Pancreas (tissue), 10 donors: ENCODE results near the gene FRMD4A. TPM values are rescaled to one million over a fixed set of nuclear protein-coding genes. Genes with fewer than 3 reads are reported as not detected.

Experiments
- ATAC-seq, 4 donors: fragments of 200-7000 bp; cut with Tn5 transposase; one replicate each; pipeline versions ENCODE4 v1.8.0 to v1.9.1; 2020; ENCODE audit warnings: mild to moderate bottlenecking in 4 of 4, moderate library complexity in 4 of 4
- DNase-seq, 6 donors: peaks; one replicate each; pipeline ENCODE4 v3.0.0-alpha.2; 2020
- FAIRE-seq: peaks from 2 replicates; lab custom pipeline; 2012; peaks lifted over from hg19 to GRCh38; lab: Jason Lieb, UNC
- H3K27ac ChIP-seq, 4 donors: fragments of 200-600 bp; sonication (generic); 1 replicate in 3 of 4; 2 replicates in 1 of 4; pipeline versions ENCODE4 v1.5.0 to v1.8.0; 2020
- H3K27me3 ChIP-seq, 4 donors: fragments of 200-600 bp; one replicate each; pipeline ENCODE4 v1.8.0; 2021
- H3K36me3 ChIP-seq, 3 donors: fragments of 200-600 bp; sonication (generic) in 1 of 3; one replicate each; pipeline versions ENCODE4 v1.5.0 to v1.8.0; 2020 to 2021
- H3K4me1 ChIP-seq, 3 donors: fragments of 200-600 bp; one replicate each; pipeline ENCODE4 v1.8.0; 2021
- H3K4me3 ChIP-seq, 4 donors: fragments of 200-600 bp; sonication (generic) in 2 of 4; one replicate each; pipeline versions ENCODE4 v1.5.0 to v1.8.0; 2020 to 2021
- H3K9me3 ChIP-seq, 4 donors: fragments of 200-600 bp; one replicate each; pipeline ENCODE4 v1.8.0; 2021
- CTCF ChIP-seq, 4 donors: fragments of 200-600 bp; sonication (generic) in 3 of 4; IDR thresholded peaks; one replicate each; pipeline versions ENCODE4 v1.5.0 to v1.8.0; 2021; ENCODE audit warnings: antibody characterized with exemption in 4 of 4
- WGBS, 2 donors: extraction: QIAGEN DNeasy Blood & Tissue Kit; methylation state at CpG; one replicate each; pipeline ENCODE4 v1.1.7; 2013; 5-methylcytosine and 5-hydroxymethylcytosine counted together
- intact Hi-C, 3 donors: fragments of 100-400 bp; cut with DNase I; formaldehyde crosslinking; loops; one replicate each; pipeline versions ENCODE4 v1.11.1 to v1.14.2; 2022
- polyA plus RNA-seq, 2 donors: library from polyadenylated mRNA; stranded (reverse); fragments of 200-250 nt; gene quantifications; one replicate each; pipeline ENCODE4 v1.2.3, GENCODE V29; 2013
- total RNA-seq, 6 donors: library from RNA; stranded (reverse); fragmentation: NEBNext Ultra II Directional in 4 of 6; extraction: Animal tissue kit (Norgen Biotek cat#: 25700) in 4 of 6; gene quantifications; one replicate each; pipeline versions ENCODE4 v1.2.1 to v1.2.4, GENCODE V29; 2021 to 2023
- donor health status: healthy with polysubstance abuse.
- donor health status: DM: no; HTN: no; CAD: no; lungs with moderate emphysema.
- donor health status: DM: no; HTN: no; CAD: no.
- donor health status: control.
- donor health status: control.
- donor health status: Bipolar disorder and iron deficiency.
- donor health status: DM: yes; HTN: yes; CAD: no.
- donor health status: DM: no; HTN: no; CAD: no.
- donor health status: DM: no; HTN: no; CAD: no.
- donor health status: DM: yes; HTN: yes; CAD: no.

The FRMD4A gene
- total and polyA plus RNA-seq, 8 donors: 13.5 to 27.5 (median 18.7) TPM

- intact Hi-C loops: no loop called here
- H3K4me3 ChIP-seq: peak overlapping the region in 2 of 4 donors; percentile 18 to 21
- H3K27me3 ChIP-seq: no peaks in the 10 kb centered on the region
- ATAC-seq (peak; percentile 87 to 95 (median 92)), DNase-seq (peak in 3 of 6 donors; percentile 33 to 58 (median 47)), FAIRE-seq (no peak)
- H3K4me1 ChIP-seq: peaks cover 0 to 10% (median 0%) of the 10 kb centered on the region in 3 donors
- no peak for TF ChIP-seq CTCF (IDR thresholded peaks at IDR 0.05)
- WGBS, 2 donors: 14% methylated on average over 19 of the region's 19 CpGs
- H3K36me3 ChIP-seq: no peaks in the 10 kb centered on the region
- no peaks in the 10 kb centered on the region for H3K9me3 ChIP-seq
- peak overlapping the region; percentile 20 to 64 (median 34) for H3K27ac ChIP-seq
Measured at GRCh38 chr10:13765641-13766341, 564.9 kb downstream of the FRMD4A start.

GRCh38 chr10:13761490-13762091, 569.1 kb downstream of the FRMD4A start:
- intact Hi-C loops: no loop called here
- 84 to 92% methylated on average over 2 of the region's 2 CpGs for WGBS, 2 donors
- DNase-seq (no peak), FAIRE-seq (no peak), ATAC-seq (no peak)
- no peak overlapping the region for H3K27ac ChIP-seq
- H3K9me3 ChIP-seq: no peaks in the 10 kb centered on the region
- H3K27me3 ChIP-seq: no peaks in the 10 kb centered on the region
- no peaks in the 10 kb centered on the region for H3K36me3 ChIP-seq
- TF ChIP-seq CTCF (IDR thresholded peaks at IDR 0.05): no peak
- peaks cover 0 to 10% (median 8%) of the 10 kb centered on the region in 3 donors for H3K4me1 ChIP-seq
- no peak overlapping the region for H3K4me3 ChIP-seq

- TF ChIP-seq CTCF (IDR thresholded peaks at IDR 0.05): no peak
- no peaks in the 10 kb centered on the region for H3K9me3 ChIP-seq
- ATAC-seq (peak in 3 of 4 donors; percentile 30 to 81 (median 46)), FAIRE-seq (no peak), DNase-seq (peak in 3 of 6 donors; percentile 21 to 36 (median 28))
- H3K36me3 ChIP-seq: no peaks in the 10 kb centered on the region
- intact Hi-C loops: no loop called here
- 70 to 73% methylated on average over 6 of the region's 6 CpGs for WGBS, 2 donors
- H3K27me3 ChIP-seq: no peaks in the 10 kb centered on the region
- H3K4me1 ChIP-seq: peaks cover 0 to 8% (median 0%) of the 10 kb centered on the region in 3 donors
- H3K4me3 ChIP-seq: no peak overlapping the region
- H3K27ac ChIP-seq: peak overlapping the region; percentile 4 to 59 (median 24)
Measured at GRCh38 chr10:13759168-13759567, 571.6 kb downstream of the FRMD4A start.

- no peak for TF ChIP-seq CTCF (IDR thresholded peaks at IDR 0.05)
Measured at GRCh38 chr10:13758756-13759155, 572.0 kb downstream of the FRMD4A start.

More at GRCh38 chr10:13758756-13759155, 572.0 kb downstream of the FRMD4A start:
- Histone ChIP-seq H3K36me3 (no peaks in the 10 kb centered on the region), H3K27me3 (no peaks in the 10 kb centered on the region), H3K27ac (peak overlapping the region; percentile 4 to 59 (median 31)), H3K9me3 (no peaks in the 10 kb centered on the region), H3K4me3 (no peak overlapping the region), H3K4me1 (peaks cover 0 to 8% (median 0%) of the 10 kb centered on the region in 3 donors)
- FAIRE-seq (no peak), DNase-seq (no peak), ATAC-seq (no peak)
- intact Hi-C loops: no loop called here
- 59 to 60% methylated on average over 5 of the region's 5 CpGs for WGBS, 2 donors
